ENCODE data around the gene SMARCC2.
"Not testable (repeated sequence)": the region's sequence is repeated elsewhere in the genome, so short reads cannot be mapped to it uniquely, and the experiment has no call there.

Gene SMARCC2

DNA sequence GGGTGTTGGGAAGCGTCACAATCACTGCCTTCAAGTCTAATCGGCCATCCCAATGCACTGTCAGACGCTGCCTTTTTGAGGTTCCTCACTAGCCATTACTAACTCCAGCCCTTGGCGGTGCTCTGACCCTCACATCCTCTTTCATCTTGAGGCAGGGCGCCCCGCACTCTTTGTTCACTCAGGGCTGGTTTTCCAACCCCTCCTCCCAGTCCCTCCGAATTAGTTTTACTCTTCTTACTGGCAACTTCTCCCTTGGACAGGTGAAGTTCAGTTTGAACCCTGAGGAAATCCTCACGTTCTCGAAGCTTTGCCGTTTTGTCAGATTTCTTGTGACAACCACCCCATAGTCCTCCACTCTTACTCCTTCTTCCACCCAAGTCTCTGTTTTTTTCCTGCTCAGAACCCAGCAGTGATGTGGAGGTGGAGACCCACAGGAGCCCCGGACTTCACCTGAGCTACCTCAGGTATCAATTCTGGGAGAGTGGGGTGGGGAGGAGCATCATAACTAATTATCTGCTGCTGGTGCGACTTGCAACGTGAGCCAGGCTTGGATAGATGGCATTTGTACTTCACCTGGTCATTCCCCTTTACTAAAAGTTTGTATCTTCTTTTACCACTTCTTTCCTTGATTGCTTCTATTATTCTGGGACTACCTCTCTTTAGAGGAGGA lies 70.5 kb downstream of the SMARCC2 start:
- no peak for DNase-seq

DNA sequence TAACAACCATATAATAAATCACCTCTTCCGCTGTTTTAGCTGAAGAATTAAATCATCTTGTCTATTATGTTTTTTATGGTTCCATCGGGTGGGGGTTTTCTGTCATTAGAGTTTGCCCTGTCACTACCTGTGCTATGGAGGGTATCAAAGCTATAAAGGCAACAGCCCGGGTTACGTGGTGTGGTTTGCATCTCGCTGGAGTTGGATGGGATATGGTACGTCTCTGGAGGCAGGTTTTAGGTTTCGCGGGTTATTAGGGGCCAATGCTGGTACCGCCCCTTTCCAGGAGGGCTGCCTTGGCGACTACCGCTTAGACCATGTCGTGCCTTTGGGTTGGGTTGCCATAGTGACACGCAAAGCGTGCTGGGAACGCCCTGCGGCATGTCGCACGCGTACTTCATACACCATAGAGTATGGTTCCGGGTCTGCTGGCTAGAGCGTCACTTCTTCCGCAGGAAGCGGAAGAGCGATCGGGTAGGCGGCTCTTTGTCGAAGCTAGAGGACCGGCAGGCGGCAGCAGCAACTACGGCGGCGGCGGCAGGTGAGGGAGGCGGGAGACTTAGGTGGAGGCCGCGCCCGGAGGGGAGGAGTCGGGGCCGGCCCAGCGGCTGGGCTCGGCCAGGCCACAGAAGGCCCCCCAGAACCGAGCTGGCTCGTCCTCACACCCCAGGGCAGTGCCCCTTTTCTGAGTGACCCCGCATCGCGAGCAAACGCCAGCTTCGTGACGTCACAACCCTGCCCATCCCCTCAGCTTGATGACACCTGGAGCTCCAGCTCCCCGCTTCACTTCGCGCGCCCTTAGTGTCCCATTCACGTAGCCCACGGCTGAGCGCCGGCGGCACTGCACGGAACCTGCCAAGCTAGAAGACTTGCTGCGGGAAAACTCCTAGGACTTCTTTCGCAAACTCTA lies 71.2 kb downstream of the SMARCC2 start, which contains the start of gene ZC3H10:
Gene ZC3H10 (plus strand): TSS at position 489 of the 910 bp plus-strand sequence. CDS start 2,297 bp downstream, outside the sequence.
- peak; percentile 99 for DNase-seq

DNA sequence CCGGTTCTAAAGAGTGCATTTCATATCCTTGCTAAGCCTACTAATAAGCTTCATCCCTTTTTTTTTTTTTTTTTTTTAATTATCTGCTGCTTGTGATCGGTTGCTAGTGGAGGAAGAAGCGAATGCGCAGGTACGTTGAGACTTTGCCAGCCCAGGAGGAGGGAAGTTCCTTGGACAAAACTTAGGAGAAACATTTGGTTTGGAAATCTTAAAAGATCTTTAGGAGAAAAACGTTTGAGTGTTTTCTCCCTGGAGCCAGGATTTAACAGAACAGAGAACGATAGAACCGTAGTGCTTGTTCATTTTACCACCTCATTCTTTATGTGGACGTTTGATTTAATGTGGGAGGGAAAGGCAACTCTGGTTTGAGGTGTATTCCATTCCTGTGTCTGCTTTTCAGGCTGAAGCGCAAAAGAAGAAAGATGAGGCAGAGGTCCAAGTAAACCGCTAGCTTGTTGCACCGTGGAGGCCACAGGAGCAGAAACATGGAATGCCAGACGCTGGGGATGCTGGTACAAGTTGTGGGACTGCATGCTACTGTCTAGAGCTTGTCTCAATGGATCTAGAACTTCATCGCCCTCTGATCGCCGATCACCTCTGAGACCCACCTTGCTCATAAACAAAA lies 72.1 kb downstream of the SMARCC2 start:
- DNase-seq: not testable (repeated sequence)

DNA sequence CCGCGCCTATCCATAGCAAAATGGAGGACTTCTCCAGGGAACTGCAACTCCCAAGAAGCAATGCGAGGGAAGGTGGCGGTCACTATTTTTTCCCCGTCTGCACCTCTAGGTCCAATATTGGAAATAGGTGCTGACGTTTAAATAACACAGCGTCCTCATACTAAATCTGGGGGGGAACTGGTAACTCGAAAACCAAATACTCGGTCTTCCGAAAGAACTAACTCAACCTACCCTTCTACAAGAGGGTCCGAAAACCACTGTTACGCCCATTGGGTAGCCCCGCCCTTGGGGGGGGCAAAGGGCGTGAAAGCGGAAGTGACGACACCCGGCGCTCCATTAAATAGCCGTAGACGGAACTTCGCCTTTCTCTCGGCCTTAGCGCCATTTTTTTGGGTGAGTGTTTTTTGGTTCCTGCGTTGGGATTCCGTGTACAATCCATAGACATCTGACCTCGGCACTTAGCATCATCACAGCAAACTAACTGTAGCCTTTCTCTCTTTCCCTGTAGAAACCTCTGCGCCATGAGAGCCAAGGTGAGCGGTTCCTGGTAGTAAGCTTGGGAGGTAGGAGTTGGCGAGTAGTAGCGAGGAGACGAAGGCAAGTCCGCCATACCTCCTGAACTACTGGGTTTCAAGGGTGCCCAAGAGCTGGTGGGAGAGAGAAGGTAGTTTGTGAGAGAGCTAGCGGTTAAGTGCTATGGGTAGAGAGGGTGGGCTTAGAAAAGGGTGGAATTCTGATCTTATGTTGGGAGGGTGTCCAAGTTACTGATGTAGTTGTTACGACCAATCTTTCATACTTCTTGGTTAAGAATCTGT lies 72.8 kb downstream of the SMARCC2 start, which contains the start of gene RPL41:
Gene RPL41 (plus strand): TSS at position 367 of the 815 bp plus-strand sequence.
- peak; percentile 100 for DNase-seq

DNA sequence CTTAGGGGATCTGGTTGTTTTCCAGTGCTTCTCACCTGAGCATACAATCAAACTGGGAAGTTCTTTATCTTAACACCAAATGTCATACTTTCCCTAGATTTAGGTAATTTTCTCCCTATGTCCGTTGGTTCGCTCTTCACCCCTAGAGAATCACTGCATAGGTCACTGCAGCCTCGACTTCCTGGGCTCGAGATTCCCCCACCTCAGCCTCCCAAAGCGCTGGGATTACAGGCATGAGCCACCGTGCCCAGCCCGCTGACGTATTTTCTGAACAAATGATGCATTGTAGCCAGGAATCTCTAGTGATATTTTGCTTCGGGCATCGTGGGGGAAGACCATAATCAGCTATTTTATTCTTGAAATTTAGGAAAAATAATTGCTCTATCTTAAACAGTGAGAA lies 74.0 kb downstream of the SMARCC2 start:
- DNase-seq: peak; percentile 58

DNA sequence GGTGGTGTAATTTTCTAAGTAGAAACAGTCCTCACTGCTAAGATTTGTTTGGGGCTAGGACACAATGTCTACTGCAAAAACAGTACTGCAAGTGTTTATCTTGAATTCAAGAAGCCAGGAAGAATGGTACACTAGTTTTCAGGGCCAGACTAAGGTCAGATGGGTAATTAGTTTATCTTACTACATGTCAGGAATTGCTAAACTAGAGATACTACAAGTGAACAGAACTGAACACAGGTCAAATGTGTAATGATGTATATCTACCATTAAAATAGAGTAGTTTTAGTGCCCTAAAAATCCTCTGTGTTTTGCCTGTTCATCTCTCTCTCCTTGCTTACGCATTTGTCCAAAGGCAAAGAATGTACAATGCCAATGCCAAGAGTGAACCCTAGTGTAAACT lies 75.2 kb downstream of the SMARCC2 start:
- DNase-seq: no peak

Data from eye (tissue), 1 donor.